OCI-LY7 (cell line): ENCODE measurements around the gene RBM38. TPM values are rescaled to one million over a fixed set of nuclear protein-coding genes. Genes with fewer than 3 reads are reported as not detected.
A peak's percentile ranks its signal among the peaks of the same experiment; 100 is the strongest.

Source experiments
- BruUV-seq: library from RNA; stranded (reverse); fragments of 400-500 nt; replicated peaks from 2 replicates; lab custom pipeline; 2021; lab: Mats Ljungman, UMichigan
- CTCF ChIA-PET: fragments of 300-600 bp; sonication (Branson Sonifier 250); formaldehyde crosslinking; loops from one replicate; lab custom pipeline; 2022; ENCODE audit warnings: antibody characterized with exemption; ENCODE audit not compliant: unreplicated experiment; lab: Charles Lee
- POLR2A ChIA-PET: fragments of 300-600 bp; sonication (Branson Sonifier 250); formaldehyde crosslinking; loops from one replicate; lab custom pipeline; 2022; ENCODE audit warnings: antibody characterized with exemption; lab: Charles Lee
- DNase-seq: peaks from one replicate; pipeline ENCODE4 v3.0.0-alpha.2; 2015; ENCODE audit warnings: low spot score
- H2AFZ ChIP-seq: fragments of 200-600 bp; sonication (generic), shearing (Covaris generic); 2 replicates; pipeline ENCODE4 v1.6.1; 2014; ENCODE audit warnings: mild to moderate bottlenecking, antibody characterized with exemption, low read length, moderate library complexity
- H3K27ac ChIP-seq: fragments of 200-600 bp; sonication (generic); 2 replicates; pipeline ENCODE4 v1.5.1; 2014; ENCODE audit warnings: mixed run types, low read depth, mild to moderate bottlenecking, moderate library complexity, low read length, inconsistent platforms; ENCODE audit not compliant: poor library complexity, severe bottlenecking
- H3K36me3 ChIP-seq: fragments of 200-600 bp; sonication (generic); 2 replicates; pipeline ENCODE4 v1.6.1; 2014; ENCODE audit warnings: mild to moderate bottlenecking, antibody characterized with exemption, low read length, moderate library complexity, mixed read lengths; ENCODE audit not compliant: insufficient read depth
- H3K4me1 ChIP-seq: fragments of 200-600 bp; sonication (generic); 2 replicates; pipeline ENCODE4 v1.5.1; 2014; ENCODE audit warnings: mild to moderate bottlenecking, low read length; ENCODE audit not compliant: insufficient read depth, poor library complexity, severe bottlenecking
- H3K4me2 ChIP-seq: fragments of 200-600 bp; sonication (generic); 2 replicates; pipeline ENCODE4 v1.6.1; 2014; ENCODE audit warnings: mild to moderate bottlenecking, low read length
- H3K4me3 ChIP-seq: fragments of 200-600 bp; sonication (generic); 2 replicates; pipeline ENCODE4 v1.5.1; 2014; ENCODE audit warnings: mild to moderate bottlenecking, low read depth, low read length; ENCODE audit not compliant: poor library complexity, severe bottlenecking
- H3K79me2 ChIP-seq: fragments of 200-600 bp; sonication (generic); 2 replicates; pipeline ENCODE4 v1.6.1; 2016; ENCODE audit warnings: low read depth, mild to moderate bottlenecking, low read length, moderate library complexity, mixed read lengths; ENCODE audit not compliant: insufficient read depth
- H3K9me2 ChIP-seq: fragments of 200-600 bp; sonication (generic); 2 replicates; pipeline ENCODE4 v1.6.1; 2016; ENCODE audit warnings: mild to moderate bottlenecking, low read length, mixed read lengths; ENCODE audit not compliant: insufficient read depth
- H3K9me3 ChIP-seq: fragments of 200-600 bp; sonication (generic); 2 replicates; pipeline ENCODE4 v1.6.1; 2014; ENCODE audit warnings: mild to moderate bottlenecking, mixed run types, low read length, mixed read lengths
- H4K20me1 ChIP-seq: fragments of 200-600 bp; sonication (generic); 2 replicates; pipeline ENCODE4 v1.6.1; 2014; ENCODE audit warnings: mild to moderate bottlenecking, antibody characterized with exemption, low read length, moderate library complexity, mixed read lengths; ENCODE audit not compliant: insufficient read depth
- CTCF ChIP-seq: fragments of 200-600 bp; sonication (generic); conservative IDR thresholded peaks from 2 replicates; pipeline ENCODE4 v1.5.1; 2014; ENCODE audit warnings: mild to moderate bottlenecking, antibody characterized with exemption, low read length, moderate library complexity, mixed read lengths
- EZH2phosphoT487 ChIP-seq: fragments of 200-600 bp; sonication (generic); IDR thresholded peaks from 2 replicates; pipeline ENCODE4 v1.6.1; 2018; ENCODE audit warnings: low read depth, borderline replicate concordance, mild to moderate bottlenecking, mixed run types, antibody characterized with exemption, low read length, moderate library complexity, mixed read lengths
- intact Hi-C: fragments of 100-400 bp; cut with micrococcal nuclease; formaldehyde crosslinking; loops from one replicate; pipeline ENCODE4 v1.10.0; 2022; ENCODE audit not compliant: unreplicated experiment
- total RNA-seq, 2 experiments: library from RNA; depleted of rRNA in 1 of 2; stranded (reverse); fragments of >200 nt in 1 of 2; shearing (Covaris generic) in 1 of 2; gene quantifications; 2 replicates each; pipeline ENCODE4 v1.2.3, GENCODE V29; 2014 to 2022

The RBM38 gene
- total RNA-seq, 2 experiments from 2014 or later: 119 to 174 TPM

- Histone ChIP-seq H3K4me1 (peaks cover 12% of the 10 kb centered on the region), H3K9me3 (no peaks in the 10 kb centered on the region), H4K20me1 (no peaks in the 10 kb centered on the region), H3K27ac (peak overlapping the region; percentile 31), H3K4me2 (peak overlapping the region; percentile 20; the same call in 1 of the 2 replicates), H3K79me2 (no peaks in the 10 kb centered on the region), H3K4me3 (no peak overlapping the region), H3K36me3 (peaks cover 100% of the 10 kb centered on the region), H2AFZ (no peak overlapping the region), H3K9me2 (no peaks in the 10 kb centered on the region)
- BruUV-seq: no TSS peak
- intact Hi-C loops: no loop called here
- peak; percentile 48 for DNase-seq
- CTCF ChIA-PET: no interaction called here
- no peak for TF ChIP-seq CTCF
- TF ChIP-seq EZH2phosphoT487: no peak
- POLR2A ChIA-PET: interaction anchor here (0.6 kb wide), 1 partner anchor 844 kb away, joined by 9 read pairs; no protein-coding TSS in a partner anchor
Observed at GRCh38 chr20:57374931-57375651, 16.1 kb upstream of the RBM38 start.

GRCh38 chr20:57375652-57376230, 15.5 kb upstream of the RBM38 start:
- Histone ChIP-seq H3K4me3 (no peak overlapping the region), H2AFZ (no peak overlapping the region), H3K36me3 (peaks cover 100% of the 10 kb centered on the region), H4K20me1 (no peaks in the 10 kb centered on the region), H3K9me3 (no peaks in the 10 kb centered on the region), H3K4me1 (peaks cover 12% of the 10 kb centered on the region), H3K4me2 (no peak overlapping the region), H3K9me2 (no peaks in the 10 kb centered on the region), H3K79me2 (no peaks in the 10 kb centered on the region), H3K27ac (no peak overlapping the region)
- TF ChIP-seq EZH2phosphoT487 (no peak), CTCF (no peak)
- ChIA-PET POLR2A (interaction anchor here (0.6 kb wide), 1 partner anchor 46 kb away, joined by 3 read pairs; no protein-coding TSS in a partner anchor), CTCF (no interaction called here)
- DNase-seq: no peak
- BruUV-seq: no TSS peak
- intact Hi-C loops: no loop called here

- Histone ChIP-seq H3K9me2 (no peaks in the 10 kb centered on the region), H3K4me1 (peaks cover 17% of the 10 kb centered on the region), H3K4me3 (no peak overlapping the region), H3K4me2 (no peak overlapping the region), H2AFZ (no peak overlapping the region), H3K79me2 (no peaks in the 10 kb centered on the region), H3K9me3 (no peaks in the 10 kb centered on the region), H4K20me1 (no peaks in the 10 kb centered on the region), H3K36me3 (peaks cover 96% of the 10 kb centered on the region), H3K27ac (no peak overlapping the region)
- BruUV-seq: no TSS peak
- intact Hi-C loops: no loop called here
- no peak for TF ChIP-seq CTCF
- no peak for TF ChIP-seq EZH2phosphoT487
- ChIA-PET POLR2A (no interaction called here), CTCF (no interaction called here)
- no peak for DNase-seq
Observed at GRCh38 chr20:57377350-57377749, 13.8 kb upstream of the RBM38 start.
